K562 (cell line): ENCODE results near the gene POLD1. TPM values are rescaled to one million over a fixed set of nuclear protein-coding genes. Genes with fewer than 3 reads are reported as not detected.

Experiments
- ATAC-seq: fragments of 200-7000 bp; cut with Tn5 transposase; 3 replicates; pipeline ENCODE4 v1.9.1; 2020; ENCODE audit warnings: moderate library complexity
- BruUV-seq: library from RNA; stranded (reverse); fragments of 400-500 nt; replicated peaks from 2 replicates; lab custom pipeline; 2021; lab: Mats Ljungman, UMichigan
- CTCF ChIA-PET: fragments of 300-600 bp; formaldehyde crosslinking; extraction: SDS; loops from one replicate; lab custom pipeline; 2021; ENCODE audit warnings: low intra/inter-chr PET ratio; lab: Yijun Ruan, JAX
- POLR2A ChIA-PET: fragments of 300-600, 350-650 bp; sonication (Branson Sonifier 250); formaldehyde crosslinking; extraction: SDS; loops from one replicate; lab custom pipeline; 2021; ENCODE audit warnings: antibody characterized with exemption, inconsistent platforms; lab: Yijun Ruan, JAX
- DNase-seq, 4 experiments: peaks; one replicate each; pipeline versions ENCODE4 v3.0.0 to v3.0.0-alpha.2; 2011 to 2018; ENCODE audit warnings: low spot score in 3 of 4, mixed read lengths in 3 of 4; ENCODE audit errors: extremely low read depth in 1 of 4
- FAIRE-seq: peaks from 2 replicates; lab custom pipeline; 2011; peaks lifted over from hg19 to GRCh38; lab: Jason Lieb, UNC
- H2AFZ ChIP-seq: 2 replicates; pipeline ENCODE4 v1.6.0; 2011; ENCODE audit warnings: low read depth, low read length, control low read depth, inconsistent platforms
- H3K27ac ChIP-seq: fragments of 200-600 bp; 3 replicates; pipeline ENCODE4 v1.8.0; 2011; ENCODE audit warnings: low read depth, mild to moderate bottlenecking, control low read depth, inconsistent platforms, low read length, moderate library complexity, mixed read lengths; ENCODE audit errors: extremely low read depth
- H3K27me3 ChIP-seq, 2 experiments: fragments of 300-600 bp in 1 of 2; 2 replicates in 1 of 2; 3 replicates in 1 of 2; pipeline versions ENCODE4 v1.6.0 to v1.8.0; 2011; ENCODE audit warnings: inconsistent platforms in 2 of 2, low read length in 2 of 2, mild to moderate bottlenecking in 1 of 2, mixed read lengths in 1 of 2, moderate library complexity in 1 of 2; ENCODE audit not compliant: control insufficient read depth in 2 of 2, insufficient read depth in 2 of 2
- H3K36me3 ChIP-seq: fragments of 300-600 bp; 3 replicates; pipeline ENCODE4 v1.8.0; 2011; ENCODE audit warnings: mild to moderate bottlenecking, low read length, inconsistent platforms; ENCODE audit not compliant: control insufficient read depth, insufficient read depth
- H3K4me1 ChIP-seq, 2 experiments: fragments of 200-600 bp in 1 of 2; replicated peaks in 1 of 2; 2 replicates in 1 of 2; 3 replicates in 1 of 2; pipeline versions ENCODE4 v1.5.1 to v1.8.0; 2011; ENCODE audit warnings: inconsistent platforms in 2 of 2, low read length in 2 of 2, mild to moderate bottlenecking in 1 of 2, mixed read lengths in 1 of 2, moderate library complexity in 1 of 2; ENCODE audit not compliant: control insufficient read depth in 2 of 2, insufficient read depth in 2 of 2
- H3K4me2 ChIP-seq: 2 replicates; pipeline ENCODE4 v1.6.1; 2011; ENCODE audit warnings: low read length, control low read depth, inconsistent platforms, mixed read lengths; ENCODE audit not compliant: insufficient read depth
- H3K4me3 ChIP-seq: fragments of 200-600 bp; sonication (generic), shearing (Covaris generic); 2 replicates; pipeline ENCODE4 v1.5.1; 2016; ENCODE audit warnings: control low read depth, inconsistent platforms
- H3K79me2 ChIP-seq: fragments of 200-600 bp; 3 replicates; pipeline ENCODE4 v1.8.0; 2011; ENCODE audit warnings: low read length, inconsistent platforms; ENCODE audit not compliant: control insufficient read depth, insufficient read depth
- H3K9ac ChIP-seq, 2 experiments: 2 replicates each; pipeline versions ENCODE4 v1.6.0 to v1.6.1; 2011; ENCODE audit warnings: low read depth in 2 of 2, low read length in 2 of 2, control low read depth in 1 of 2, inconsistent platforms in 1 of 2, mild to moderate bottlenecking in 1 of 2, mixed read lengths in 1 of 2; ENCODE audit not compliant: insufficient read depth in 1 of 2
- H3K9me1 ChIP-seq: one replicate; pipeline ENCODE4 v1.6.0; 2011; ENCODE audit warnings: inconsistent platforms, mild to moderate bottlenecking, low read length, moderate library complexity; ENCODE audit not compliant: control insufficient read depth, insufficient read depth
- H3K9me3 ChIP-seq: replicated peaks from 2 replicates; pipeline ENCODE4 v1.5.1; 2011; ENCODE audit warnings: low read depth, low read length, inconsistent platforms; ENCODE audit not compliant: control insufficient read depth, insufficient read depth
- H4K20me1 ChIP-seq: replicated peaks from 2 replicates; pipeline ENCODE4 v1.6.1; 2011; ENCODE audit warnings: low read length, inconsistent platforms, mixed read lengths; ENCODE audit not compliant: control insufficient read depth, insufficient read depth
- ELF1 ChIP-seq: fragments of 200-800 bp; sonication (Bioruptor generic); IDR thresholded peaks from 2 replicates; pipeline ENCODE4 v1.6.1; 2016; ENCODE audit warnings: missing genetic modification characterization, missing compliant biosample characterization
- FOXJ2 ChIP-seq: fragments of 200-800 bp; sonication (Bioruptor generic); IDR thresholded peaks from 2 replicates; pipeline ENCODE4 v1.6.1; 2016; ENCODE audit warnings: missing genetic modification characterization, missing compliant biosample characterization
- HDAC1 ChIP-seq, 2 experiments: fragments of 450-650 bp; IDR thresholded peaks; 2 replicates each; pipeline ENCODE4 v1.6.1; 2016 to 2017; ENCODE audit warnings: inconsistent platforms in 1 of 2, mild to moderate bottlenecking in 1 of 2, moderate library complexity in 1 of 2
- MXI1 ChIP-seq: IDR thresholded peaks from 2 replicates; pipeline ENCODE4 v1.6.1; 2011; ENCODE audit warnings: low read depth, mild to moderate bottlenecking, improper control_type of control experiment, low read length
- NBN ChIP-seq: fragments of 450-650 bp; IDR thresholded peaks from 2 replicates; pipeline ENCODE4 v1.6.1; 2016; ENCODE audit warnings: low read depth, mild to moderate bottlenecking
- NFIC ChIP-seq: fragments of 450-650 bp; IDR thresholded peaks from 2 replicates; pipeline ENCODE4 v1.6.1; 2017; ENCODE audit warnings: mild to moderate bottlenecking, inconsistent platforms
- NONO ChIP-seq, 2 experiments: fragments of 200-400 bp in 1 of 2; fragments of 450-650 bp in 1 of 2; formaldehyde crosslinking in 1 of 2; IDR thresholded peaks; 2 replicates each; pipeline ENCODE4 v1.6.1; 2017; ENCODE audit warnings: low read depth in 2 of 2, mild to moderate bottlenecking in 2 of 2, moderate library complexity in 2 of 2, low read length in 1 of 2
- SREBF1 ChIP-seq: fragments of 150-350 bp; IDR thresholded peaks from 2 replicates; pipeline ENCODE4 v1.6.1; 2014; ENCODE audit warnings: antibody characterized with exemption, low read depth, low read length, borderline replicate concordance
- TCF3 ChIP-seq: sonication (generic); formaldehyde crosslinking; IDR thresholded peaks from 2 replicates; pipeline ENCODE4 v1.4.0; 2020; ENCODE audit warnings: mild to moderate bottlenecking, missing genetic modification reagents
- TSC22D4 ChIP-seq: fragments of 450-650 bp; IDR thresholded peaks from 2 replicates; pipeline ENCODE4 v1.6.1; 2016; ENCODE audit warnings: missing genetic modification characterization, missing biosample characterization, control low read depth
- ZC3H8 ChIP-seq: fragments of 450-650 bp; IDR thresholded peaks from 2 replicates; pipeline ENCODE4 v1.6.1; 2017
- ZNF12 ChIP-seq: sonication (generic); formaldehyde crosslinking; IDR thresholded peaks from 2 replicates; pipeline ENCODE4 v1.4.0; 2020; ENCODE audit warnings: mild to moderate bottlenecking, missing genetic modification reagents
- WGBS: fragments of 100-300 bp; shearing (Covaris generic); methylation state at CpG from one replicate; pipeline ENCODE4 v1.1.6; 2016; ENCODE audit warnings: low coverage, mixed read lengths; ENCODE audit not compliant: insufficient coverage; ENCODE audit errors: missing lambda C conversion rate; 5-methylcytosine and 5-hydroxymethylcytosine counted together
- in situ Hi-C: fragments of 300-500 bp; cut with MboI; formaldehyde crosslinking; loops from 4 replicates; pipeline ENCODE4 v1.15.0; 2018; ENCODE audit warnings: inconsistent platforms, mixed read lengths
- intact Hi-C: fragments of 100-400 bp; cut with micrococcal nuclease; formaldehyde crosslinking; loops from 2 replicates; pipeline ENCODE4 v1.14.2; 2022
- polyA plus RNA-seq, 8 experiments: library from polyadenylated mRNA; depleted of rRNA in 4 of 8; stranded (reverse) in 5 of 8; unstranded in 3 of 8; fragments of >200 nt; fragmentation: Nextera tagmentation in 2 of 8; fragmentation: Illumina TruSeq in 1 of 8; extraction: Ambion mirVana in 2 of 8; extraction: Trizol in 1 of 8; gene quantifications; 2 replicates each; pipeline versions ENCODE4 v1.2.1 to v1.2.3, GENCODE V29; 2011 to 2014; ENCODE audit warnings: inconsistent platforms in 1 of 8, missing spikeins in 1 of 8
- total RNA-seq, 7 experiments: library from RNA; depleted of rRNA in 6 of 7; stranded (reverse); fragments of >200 nt in 6 of 7; fragmentation: Illumina TruSeq in 2 of 7; extraction: Trizol in 2 of 7; gene quantifications; 2 replicates each; pipeline versions ENCODE4 v1.2.1 to v1.2.3, GENCODE V29; 2011 to 2021; ENCODE audit warnings: low replicate concordance in 1 of 7
- TF ChIP-seq, protein P1 (sequence below): conservative IDR thresholded peaks from 2 replicates; pipeline ENCODE4 v1.6.1; 2011; ENCODE audit warnings: low read depth, mild to moderate bottlenecking, low read length; ENCODE audit not compliant: control insufficient read depth
- TF ChIP-seq, protein P2 (sequence below): fragments of 450-650 bp; IDR thresholded peaks from 2 replicates; pipeline ENCODE4 v1.6.1; 2018; ENCODE audit not compliant: partially characterized antibody

POLD1 gene
- total and polyA plus RNA-seq, 9 of the 15 experiments (the other 6 are each of a cell fraction or from before 2014, with no cell fraction given), result 1.3 to 312 (median 47.8) TPM

DNA sequence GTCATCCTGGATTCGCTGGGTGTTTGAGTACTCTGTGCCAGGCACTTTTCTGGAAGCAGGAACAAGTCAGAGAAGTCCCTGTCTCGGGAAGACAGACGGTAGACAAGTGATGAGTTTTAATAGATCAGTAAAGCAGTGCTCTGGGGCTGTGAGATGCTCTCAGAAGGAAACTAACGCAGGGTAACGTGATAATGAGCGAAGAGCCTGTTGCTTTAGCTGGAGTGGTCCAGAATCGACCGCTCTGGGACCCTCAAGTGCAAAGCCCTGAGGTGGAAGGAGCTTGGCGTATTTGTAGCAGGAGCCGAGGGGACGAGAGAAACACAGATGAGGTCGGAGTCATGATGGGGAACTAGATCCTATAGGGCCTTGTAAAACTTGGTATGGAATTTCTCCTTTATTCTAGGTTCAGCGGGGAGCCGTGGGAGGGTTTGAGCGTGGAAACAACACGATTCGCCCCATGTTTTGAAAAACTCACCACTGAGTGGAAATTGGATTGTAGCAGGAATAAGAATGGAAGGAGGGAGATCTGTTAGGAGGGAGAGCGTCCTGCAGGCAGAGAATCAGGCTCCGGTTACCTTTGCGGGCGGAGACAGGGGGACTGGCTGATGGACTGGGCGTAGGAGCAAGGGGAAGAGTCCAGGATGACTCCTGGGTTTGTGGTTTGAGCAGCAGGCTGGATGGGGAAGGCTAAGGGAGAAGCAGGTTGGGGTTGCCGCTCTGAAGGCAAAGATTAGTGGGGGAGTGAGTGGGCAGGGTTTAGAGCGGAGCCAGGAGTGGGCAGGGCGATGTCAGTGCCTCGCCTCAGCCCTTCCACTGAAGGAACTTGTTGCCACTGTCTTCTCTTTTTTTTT lies 763 bp downstream of the POLD1 start:
- no peaks in the 10 kb centered on the region for H3K27me3 ChIP-seq
- POLR2A ChIA-PET, result interaction anchor here (0.6 to 2.2 kb wide), 14 partner anchors 9 to 832 kb away, joined by 3 to 17 read pairs (median 4); partner anchors contain the start of gene NR1H2
- no peaks in the 10 kb centered on the region for H3K9me3 ChIP-seq
- peaks cover 5% of the 10 kb centered on the region for H4K20me1 ChIP-seq
- peak in 3 of 4 experiments; percentile 31 to 68 (median 34) for DNase-seq
- peak overlapping the region; percentile 93 for H3K4me2 ChIP-seq
- peaks cover 57% of the 10 kb centered on the region for H3K79me2 ChIP-seq
- H3K9ac ChIP-seq, result peak overlapping the region; percentile 81 to 95
- H3K27ac ChIP-seq, result peak overlapping the region; percentile 93
- ATAC-seq, result peak; percentile 1; the same call in 1 of the 3 replicates
- peak overlapping the region; percentile 51 for H3K4me3 ChIP-seq
- peaks cover 72% of the 10 kb centered on the region for H3K36me3 ChIP-seq
- BruUV-seq, result TSS peak; percentile 57
- FAIRE-seq, result peak; percentile 68
- no peaks in the 10 kb centered on the region for H3K9me1 ChIP-seq
- H3K4me1 ChIP-seq, result peaks cover 11 to 64% of the 10 kb centered on the region in 2 experiments
- 1% methylated on average over 23 of the region's 26 CpGs for WGBS
- no peak overlapping the region for H2AFZ ChIP-seq
- CTCF ChIA-PET, result no interaction called here
- intact Hi-C loops (no loop called here), in situ Hi-C loops (no loop called here)
- TF ChIP-seq ELF1 (tag) (0 out of 2 replicates have a peak, but pooled peaks have one; percentile 20), TCF3 (CRISPR knock-in tag) (0 out of 2 replicates have a peak, but pooled peaks have one; percentile 4), SREBF1 (no peak), NONO (IDR thresholded peaks at IDR 0.05; ENCODE audit: low read depth in 2 of 2, low read length in 1 of 2) (no peak), MXI1 (0 out of 2 replicates have a peak, but pooled peaks have one; percentile 51), HDAC1 (IDR thresholded peaks at IDR 0.05) (peak in 1 of 2 experiments; percentile 24; a peak in 2 of 4 replicates), ZNF12 (0 out of 2 replicates have a peak, but pooled peaks have one; percentile 56), NFIC (peak; percentile 2; the same call in 1 of the 2 replicates), NBN (0 out of 2 replicates have a peak, but pooled peaks have one; percentile 17), FOXJ2 (tag) (peak; percentile 20; the same call in 1 of the 2 replicates), ZC3H8 (0 out of 2 replicates have a peak, but pooled peaks have one; percentile 31), TSC22D4 (peak; percentile 41; the same call in 1 of the 2 replicates)
- TF ChIP-seq, protein P1, sequence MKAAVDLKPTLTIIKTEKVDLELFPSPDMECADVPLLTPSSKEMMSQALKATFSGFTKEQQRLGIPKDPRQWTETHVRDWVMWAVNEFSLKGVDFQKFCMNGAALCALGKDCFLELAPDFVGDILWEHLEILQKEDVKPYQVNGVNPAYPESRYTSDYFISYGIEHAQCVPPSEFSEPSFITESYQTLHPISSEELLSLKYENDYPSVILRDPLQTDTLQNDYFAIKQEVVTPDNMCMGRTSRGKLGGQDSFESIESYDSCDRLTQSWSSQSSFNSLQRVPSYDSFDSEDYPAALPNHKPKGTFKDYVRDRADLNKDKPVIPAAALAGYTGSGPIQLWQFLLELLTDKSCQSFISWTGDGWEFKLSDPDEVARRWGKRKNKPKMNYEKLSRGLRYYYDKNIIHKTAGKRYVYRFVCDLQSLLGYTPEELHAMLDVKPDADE, result 0 out of 2 replicates have a peak, but pooled peaks have one; percentile 24
- TF ChIP-seq, protein P2, sequence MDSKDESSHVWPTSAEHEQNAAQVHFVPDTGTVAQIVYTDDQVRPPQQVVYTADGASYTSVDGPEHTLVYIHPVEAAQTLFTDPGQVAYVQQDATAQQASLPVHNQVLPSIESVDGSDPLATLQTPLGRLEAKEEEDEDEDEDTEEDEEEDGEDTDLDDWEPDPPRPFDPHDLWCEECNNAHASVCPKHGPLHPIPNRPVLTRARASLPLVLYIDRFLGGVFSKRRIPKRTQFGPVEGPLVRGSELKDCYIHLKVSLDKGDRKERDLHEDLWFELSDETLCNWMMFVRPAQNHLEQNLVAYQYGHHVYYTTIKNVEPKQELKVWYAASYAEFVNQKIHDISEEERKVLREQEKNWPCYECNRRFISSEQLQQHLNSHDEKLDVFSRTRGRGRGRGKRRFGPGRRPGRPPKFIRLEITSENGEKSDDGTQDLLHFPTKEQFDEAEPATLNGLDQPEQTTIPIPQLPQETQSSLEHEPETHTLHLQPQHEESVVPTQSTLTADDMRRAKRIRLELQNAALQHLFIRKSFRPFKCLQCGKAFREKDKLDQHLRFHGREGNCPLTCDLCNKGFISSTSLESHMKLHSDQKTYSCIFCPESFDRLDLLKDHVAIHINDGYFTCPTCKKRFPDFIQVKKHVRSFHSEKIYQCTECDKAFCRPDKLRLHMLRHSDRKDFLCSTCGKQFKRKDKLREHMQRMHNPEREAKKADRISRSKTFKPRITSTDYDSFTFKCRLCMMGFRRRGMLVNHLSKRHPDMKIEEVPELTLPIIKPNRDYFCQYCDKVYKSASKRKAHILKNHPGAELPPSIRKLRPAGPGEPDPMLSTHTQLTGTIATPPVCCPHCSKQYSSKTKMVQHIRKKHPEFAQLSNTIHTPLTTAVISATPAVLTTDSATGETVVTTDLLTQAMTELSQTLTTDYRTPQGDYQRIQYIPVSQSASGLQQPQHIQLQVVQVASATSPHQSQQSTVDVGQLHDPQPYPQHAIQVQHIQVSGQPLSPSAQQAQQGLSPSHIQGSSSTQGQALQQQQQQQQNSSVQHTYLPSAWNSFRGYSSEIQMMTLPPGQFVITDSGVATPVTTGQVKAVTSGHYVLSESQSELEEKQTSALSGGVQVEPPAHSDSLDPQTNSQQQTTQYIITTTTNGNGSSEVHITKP, result peak; percentile 14
